ENCODE measurements around the gene PCNX4.

- TF ChIP-seq CTCF (IDR thresholded peaks at IDR 0.05; ENCODE audit: low read length) (no peak), EZH2 (IDR thresholded peaks at IDR 0.05; ENCODE audit: borderline replicate concordance, low read length) (no peak)
Measured at GRCh38 chr14:60189923-60190840, 98.5 kb downstream of the PCNX4 start.

All from OCI-LY1 (cell line).